ENCODE results near the gene SPECC1L. TPM values are rescaled to one million over a fixed set of nuclear protein-coding genes. Genes with fewer than 3 reads are reported as not detected.

Gene SPECC1L
- total RNA-seq, 5 donors from 2014 or later (not counting 1 experiment from before 2014, with no cell fraction given) = 45.3 to 64.0 (median 54.5) TPM

- peak overlapping the region; percentile 95 to 97 for H3K27ac Mint-ChIP-seq
- no peak for ATAC-seq (replicated peaks in 1 of 4)
- H3K9me3 Mint-ChIP-seq = no peaks in the 10 kb centered on the region
- H3K4me1 ChIP-seq (ENCODE audit: control insufficient read depth in 1 of 2, extremely low read depth in 1 of 2, insufficient read depth in 2 of 2, low read length in 2 of 2) = peaks cover 60 to 99% of the 10 kb centered on the region in 2 experiments
- 88% methylated on average over 12 of the region's 14 CpGs for WGBS (ENCODE audit: insufficient coverage)
- H3K36me3 Mint-ChIP-seq = no peaks in the 10 kb centered on the region
- DNase-seq = no peak
- peaks cover 91 to 95% (median 94%) of the 10 kb centered on the region in 3 donors for H3K4me1 Mint-ChIP-seq
- peak overlapping the region in 2 of 3 donors; percentile 34 to 90 for H3K4me3 Mint-ChIP-seq
- H3K27ac ChIP-seq (ENCODE audit: low read length) = peak overlapping the region; percentile 97
- ChIA-PET CTCF (interaction anchor here in 1 of 2 donors (1.1 kb wide), 1 partner anchor 10 kb away, joined by 4 read pairs; no protein-coding TSS in a partner anchor), POLR2A (no interaction called here)
- H3K27me3 Mint-ChIP-seq = no peaks in the 10 kb centered on the region
- peaks cover 9 to 27% of the 10 kb centered on the region in 2 donors for H3K36me3 ChIP-seq (ENCODE audit: control insufficient read depth in 2 of 2, extremely low read depth in 1 of 2, insufficient read depth in 1 of 2, low read length in 1 of 2)
- H3K4me3 ChIP-seq (ENCODE audit: control insufficient read depth in 1 of 2, extremely low read depth in 1 of 2, low read length in 1 of 2) = peak overlapping the region in 1 of 2 donors; percentile 45
- H3K27me3 ChIP-seq (replicated peaks in 1 of 2; ENCODE audit: control insufficient read depth in 2 of 2, extremely low read depth in 1 of 2, insufficient read depth in 2 of 2, low read length in 1 of 2) = no peaks in the 10 kb centered on the region
- no peaks in the 10 kb centered on the region for H3K9me3 ChIP-seq
Observed at GRCh38 chr22:24430431-24431308, 160.0 kb downstream of the SPECC1L start.

- Histone ChIP-seq H3K27me3 (replicated peaks in 1 of 2; ENCODE audit: control insufficient read depth in 2 of 2, extremely low read depth in 1 of 2, insufficient read depth in 2 of 2, low read length in 1 of 2) (no peaks in the 10 kb centered on the region), H3K27ac (ENCODE audit: low read length) (peak overlapping the region; percentile 97), H3K4me1 (ENCODE audit: control insufficient read depth in 1 of 2, extremely low read depth in 1 of 2, insufficient read depth in 2 of 2, low read length in 2 of 2) (peaks cover 63 to 99% of the 10 kb centered on the region in 2 experiments), H3K36me3 (ENCODE audit: control insufficient read depth in 2 of 2, extremely low read depth in 1 of 2, insufficient read depth in 1 of 2, low read length in 1 of 2) (peaks cover 9 to 35% of the 10 kb centered on the region in 2 donors), H3K4me3 (ENCODE audit: control insufficient read depth in 1 of 2, extremely low read depth in 1 of 2, low read length in 1 of 2) (peak overlapping the region in 1 of 2 donors; percentile 45), H3K9me3 (no peaks in the 10 kb centered on the region)
- WGBS (ENCODE audit: insufficient coverage) = 88% methylated on average over 8 of the region's 9 CpGs
- Mint-ChIP-seq H3K4me1 (peaks cover 91 to 95% (median 94%) of the 10 kb centered on the region in 3 donors), H3K27ac (peak overlapping the region; percentile 82 to 95), H3K9me3 (no peaks in the 10 kb centered on the region), H3K27me3 (no peaks in the 10 kb centered on the region), H3K4me3 (peak overlapping the region; percentile 34 to 90 (median 43)), H3K36me3 (no peaks in the 10 kb centered on the region)
- ATAC-seq (replicated peaks in 1 of 4) (no peak), DNase-seq (no peak)
- CTCF ChIA-PET = interaction anchor here in 1 of 2 donors (0.6 kb wide), 1 partner anchor 9 kb away, joined by 3 read pairs; no protein-coding TSS in a partner anchor
- POLR2A ChIA-PET = no interaction called here
Observed at GRCh38 chr22:24431309-24432034, 160.8 kb downstream of the SPECC1L start.

GRCh38 chr22:24432059-24432853 is 161.6 kb downstream of the SPECC1L start:
- CTCF ChIA-PET = interaction anchor here in 1 of 2 donors (0.6 kb wide), 1 partner anchor 10 kb away, joined by 3 read pairs; no protein-coding TSS in a partner anchor
- WGBS (ENCODE audit: insufficient coverage) = 84% methylated on average over 8 of the region's 17 CpGs
- Mint-ChIP-seq H3K4me1 (peaks cover 91 to 95% (median 94%) of the 10 kb centered on the region in 3 donors), H3K4me3 (peak overlapping the region in 1 of 3 donors; percentile 90), H3K36me3 (no peaks in the 10 kb centered on the region), H3K27me3 (no peaks in the 10 kb centered on the region), H3K9me3 (no peaks in the 10 kb centered on the region), H3K27ac (peak overlapping the region; percentile 82 to 95)
- DNase-seq (peak in 1 of 35 experiments; percentile 27), ATAC-seq (replicated peaks in 1 of 4) (no peak)
- H3K27ac ChIP-seq (ENCODE audit: low read length) = peak overlapping the region; percentile 97
- H3K27me3 ChIP-seq (replicated peaks in 1 of 2; ENCODE audit: control insufficient read depth in 2 of 2, extremely low read depth in 1 of 2, insufficient read depth in 2 of 2, low read length in 1 of 2) = no peaks in the 10 kb centered on the region
- POLR2A ChIA-PET = no interaction called here
- H3K4me1 ChIP-seq (ENCODE audit: control insufficient read depth in 1 of 2, extremely low read depth in 1 of 2, insufficient read depth in 2 of 2, low read length in 2 of 2) = peaks cover 69 to 99% of the 10 kb centered on the region in 2 experiments
- no peaks in the 10 kb centered on the region for H3K9me3 ChIP-seq
- peak overlapping the region in 1 of 2 donors; percentile 45 for H3K4me3 ChIP-seq (ENCODE audit: control insufficient read depth in 1 of 2, extremely low read depth in 1 of 2, low read length in 1 of 2)
- peaks cover 9 to 41% of the 10 kb centered on the region in 2 donors for H3K36me3 ChIP-seq (ENCODE audit: control insufficient read depth in 2 of 2, extremely low read depth in 1 of 2, insufficient read depth in 1 of 2, low read length in 1 of 2)

GRCh38 chr22:24433001-24433827 is 162.6 kb downstream of the SPECC1L start:
- peak overlapping the region in 1 of 2 donors; percentile 0 for H3K4me3 ChIP-seq (ENCODE audit: control insufficient read depth in 1 of 2, extremely low read depth in 1 of 2, low read length in 1 of 2)
- H3K27me3 Mint-ChIP-seq = no peaks in the 10 kb centered on the region
- CTCF ChIA-PET = no interaction called here
- peak overlapping the region; percentile 97 for H3K27ac ChIP-seq (ENCODE audit: low read length)
- H3K36me3 Mint-ChIP-seq = peaks cover 3% of the 10 kb centered on the region
- WGBS (ENCODE audit: insufficient coverage) = 90% methylated on average over 34 of the region's 34 CpGs
- H3K4me1 Mint-ChIP-seq = peaks cover 95 to 98% (median 98%) of the 10 kb centered on the region in 3 donors
- H3K27me3 ChIP-seq (replicated peaks in 1 of 2; ENCODE audit: control insufficient read depth in 2 of 2, extremely low read depth in 1 of 2, insufficient read depth in 2 of 2, low read length in 1 of 2) = no peaks in the 10 kb centered on the region
- DNase-seq = no peak
- H3K4me3 Mint-ChIP-seq = peak overlapping the region in 1 of 3 donors; percentile 90
- POLR2A ChIA-PET = no interaction called here
- H3K4me1 ChIP-seq (ENCODE audit: control insufficient read depth in 1 of 2, extremely low read depth in 1 of 2, insufficient read depth in 2 of 2, low read length in 2 of 2) = peaks cover 78 to 99% of the 10 kb centered on the region in 2 experiments
- peaks cover 9 to 43% of the 10 kb centered on the region in 2 donors for H3K36me3 ChIP-seq (ENCODE audit: control insufficient read depth in 2 of 2, extremely low read depth in 1 of 2, insufficient read depth in 1 of 2, low read length in 1 of 2)
- H3K9me3 ChIP-seq = no peaks in the 10 kb centered on the region
- peak overlapping the region; percentile 85 to 95 for H3K27ac Mint-ChIP-seq
- H3K9me3 Mint-ChIP-seq = no peaks in the 10 kb centered on the region
- no peak for ATAC-seq (replicated peaks in 1 of 4)

GRCh38 chr22:24433828-24434470 is 163.3 kb downstream of the SPECC1L start:
- Mint-ChIP-seq H3K9me3 (no peaks in the 10 kb centered on the region), H3K4me3 (peak overlapping the region; percentile 38 to 78 (median 60)), H3K36me3 (peaks cover 3% of the 10 kb centered on the region), H3K4me1 (peaks cover 92 to 96% (median 96%) of the 10 kb centered on the region in 3 donors), H3K27ac (peak overlapping the region; percentile 85 to 90), H3K27me3 (no peaks in the 10 kb centered on the region)
- Histone ChIP-seq H3K27me3 (replicated peaks in 1 of 2; ENCODE audit: control insufficient read depth in 2 of 2, extremely low read depth in 1 of 2, insufficient read depth in 2 of 2, low read length in 1 of 2) (no peaks in the 10 kb centered on the region), H3K9me3 (no peaks in the 10 kb centered on the region), H3K4me3 (ENCODE audit: control insufficient read depth in 1 of 2, extremely low read depth in 1 of 2, low read length in 1 of 2) (peak overlapping the region; percentile 8 to 35), H3K4me1 (ENCODE audit: control insufficient read depth in 1 of 2, extremely low read depth in 1 of 2, insufficient read depth in 2 of 2, low read length in 2 of 2) (peaks cover 77 to 97% of the 10 kb centered on the region in 2 experiments), H3K27ac (ENCODE audit: low read length) (peak overlapping the region; percentile 97), H3K36me3 (ENCODE audit: control insufficient read depth in 2 of 2, extremely low read depth in 1 of 2, insufficient read depth in 1 of 2, low read length in 1 of 2) (peaks cover 10 to 49% of the 10 kb centered on the region in 2 donors)
- ChIA-PET POLR2A (no interaction called here), CTCF (interaction anchor here in 1 of 2 donors (1.3 to 1.4 kb wide), 2 partner anchors 7 to 10 kb away, joined by 4 read pairs; no protein-coding TSS in a partner anchor)
- peak in 3 of 4 experiments; percentile 18 to 32 (median 28) for ATAC-seq (replicated peaks in 1 of 4)
- peak in 2 of 35 experiments; percentile 9 to 50 for DNase-seq
- 92% methylated on average over 6 of the region's 12 CpGs for WGBS (ENCODE audit: insufficient coverage)
